HCT116 (cell line): ENCODE data around the gene SMARCE1. TPM values are rescaled to one million over a fixed set of nuclear protein-coding genes. Genes with fewer than 3 reads are reported as not detected.

Source experiments
- ATAC-seq: fragments of 200-7000 bp; cut with Tn5 transposase; 2 replicates; pipeline ENCODE4 v1.9.1; 2020; ENCODE audit warnings: mild to moderate bottlenecking, moderate library complexity
- BruUV-seq: library from RNA; stranded (reverse); fragments of 400-500 nt; replicated peaks from 2 replicates; lab custom pipeline; 2021; lab: Mats Ljungman, UMichigan
- CTCF ChIA-PET: fragments of 300-600 bp; sonication (Branson Sonifier 250); formaldehyde crosslinking; loops from one replicate; lab custom pipeline; 2021; ENCODE audit warnings: antibody characterized with exemption; lab: Charles Lee
- POLR2A ChIA-PET: fragments of 300-600, 350-600 bp; sonication (Branson Sonifier 250); formaldehyde crosslinking; loops from one replicate; lab custom pipeline; 2021; ENCODE audit warnings: antibody characterized with exemption; lab: Charles Lee
- RAD21 ChIA-PET, 2 experiments: fragments of 300-600 bp; sonication (Branson Sonifier 250); formaldehyde crosslinking; loops; one replicate each; lab custom pipeline; 2023; ENCODE audit warnings: low total read pairs in 2 of 2; ENCODE audit not compliant: uncharacterized antibody in 2 of 2, unreplicated experiment in 2 of 2, low non-redundant PET in 1 of 2; lab: Charles Lee
- DNase-seq: peaks from one replicate; pipeline ENCODE4 v3.0.0-alpha.2; 2010; ENCODE audit warnings: low read depth, low spot score
- H2AFZ ChIP-seq: fragments of 200-600 bp; shearing (Covaris generic), sonication (generic); 2 replicates; pipeline ENCODE4 v1.6.1; 2017; ENCODE audit warnings: low read depth, mixed run types, mixed read lengths, antibody characterized with exemption, low read length; ENCODE audit not compliant: poor library complexity, severe bottlenecking
- H3K27ac ChIP-seq: 2 replicates; pipeline ENCODE4 v1.5.1; 2012; ENCODE audit warnings: low read depth, low read length
- H3K27me3 ChIP-seq: fragments of 200-600 bp; sonication (generic); 2 replicates; pipeline ENCODE4 v1.6.1; 2016; ENCODE audit warnings: mixed run types, low read length, mixed read lengths; ENCODE audit not compliant: insufficient read depth
- H3K36me3 ChIP-seq, 2 experiments: fragments of 200-500 bp in 1 of 2; fragments of 200-600 bp in 1 of 2; sonication (Bioruptor generic) in 1 of 2; sonication (generic) in 1 of 2; 2 replicates each; pipeline versions ENCODE4 v1.5.1 to v1.6.1; 2014 to 2016; ENCODE audit warnings: low read length in 2 of 2, inconsistent platforms in 1 of 2, mixed read lengths in 1 of 2, mixed run types in 1 of 2; ENCODE audit not compliant: insufficient read depth in 2 of 2, control insufficient read depth in 1 of 2
- H3K4me1 ChIP-seq, 2 experiments: fragments of 200-600 bp in 1 of 2; sonication (generic) in 1 of 2; 2 replicates each; pipeline versions ENCODE4 v1.5.1 to v1.6.1; 2012 to 2017; ENCODE audit warnings: low read length in 2 of 2, inconsistent platforms in 1 of 2, mild to moderate bottlenecking in 1 of 2, mixed read lengths in 1 of 2, mixed run types in 1 of 2, moderate library complexity in 1 of 2; ENCODE audit not compliant: insufficient read depth in 2 of 2, control insufficient read depth in 1 of 2
- H3K4me2 ChIP-seq: fragments of 200-600 bp; sonication (generic); 2 replicates; pipeline ENCODE4 v1.6.1; 2017; ENCODE audit warnings: mixed run types, low read length, mixed read lengths
- H3K4me3 ChIP-seq, 2 experiments: fragments of 200-600 bp in 1 of 2; sonication (generic) in 1 of 2; replicated peaks in 1 of 2; 2 replicates each; pipeline ENCODE4 v1.5.1; 2011 to 2016; ENCODE audit warnings: low read length in 2 of 2, control low read depth in 1 of 2, low read depth in 1 of 2, mild to moderate bottlenecking in 1 of 2, mixed read lengths in 1 of 2, mixed run types in 1 of 2
- H3K79me2 ChIP-seq: fragments of 200-600 bp; sonication (generic); 2 replicates; pipeline ENCODE4 v1.6.1; 2017; ENCODE audit warnings: mild to moderate bottlenecking, mixed run types, low read length, moderate library complexity, mixed read lengths; ENCODE audit not compliant: insufficient read depth
- H3K9ac ChIP-seq: fragments of 200-600 bp; sonication (generic); 2 replicates; pipeline ENCODE4 v1.6.1; 2016; ENCODE audit warnings: low read length, mixed read lengths
- H3K9me2 ChIP-seq: fragments of 200-600 bp; sonication (generic), shearing (Covaris generic); 2 replicates; pipeline ENCODE4 v1.6.1; 2017; ENCODE audit warnings: mixed run types, mild to moderate bottlenecking, moderate library complexity; ENCODE audit not compliant: insufficient read depth
- H3K9me3 ChIP-seq, 2 experiments: fragments of 200-500 bp in 1 of 2; fragments of 200-600 bp in 1 of 2; sonication (Bioruptor generic) in 1 of 2; sonication (generic) in 1 of 2; 2 replicates each; pipeline ENCODE4 v1.6.1; 2014 to 2017; ENCODE audit warnings: low read length in 2 of 2, mixed read lengths in 2 of 2, inconsistent platforms in 1 of 2, low read depth in 1 of 2, mild to moderate bottlenecking in 1 of 2, mixed run types in 1 of 2, moderate library complexity in 1 of 2; ENCODE audit not compliant: control insufficient read depth in 1 of 2, insufficient read depth in 1 of 2
- H4K20me1 ChIP-seq: fragments of 200-600 bp; sonication (generic), shearing (Covaris generic); 2 replicates; pipeline ENCODE4 v1.6.1; 2017; ENCODE audit warnings: mixed run types, mild to moderate bottlenecking, moderate library complexity; ENCODE audit not compliant: insufficient read depth
- CEBPB ChIP-seq: IDR thresholded peaks from 2 replicates; pipeline ENCODE4 v1.6.1; 2012; ENCODE audit warnings: low read depth
- EGR1 ChIP-seq: IDR thresholded peaks from 2 replicates; pipeline ENCODE4 v1.6.1; 2012; ENCODE audit warnings: low read depth
- SIN3A ChIP-seq: IDR thresholded peaks from 2 replicates; pipeline ENCODE4 v1.6.1; 2012; ENCODE audit warnings: low read depth
- SP1 ChIP-seq: IDR thresholded peaks from 2 replicates; pipeline ENCODE4 v1.6.1; 2012; ENCODE audit warnings: low read depth
- TCF7L2 ChIP-seq: IDR thresholded peaks from 2 replicates; pipeline ENCODE4 v1.7.0; 2011; ENCODE audit warnings: borderline replicate concordance, inconsistent platforms; ENCODE audit not compliant: insufficient read depth, insufficient read length; ENCODE audit errors: extremely low read depth
- intact Hi-C: fragments of 100-400 bp; cut with micrococcal nuclease; formaldehyde crosslinking; loops from 2 replicates; pipeline ENCODE4 v1.10.0; 2022
- total RNA-seq: library from RNA; stranded (reverse); gene quantifications from one replicate; pipeline ENCODE4 v1.2.1, GENCODE V29; 2021; ENCODE audit not compliant: unreplicated experiment

SMARCE1 gene
- total RNA-seq, 1 experiment from 2014 or later: 136 TPM

DNA sequence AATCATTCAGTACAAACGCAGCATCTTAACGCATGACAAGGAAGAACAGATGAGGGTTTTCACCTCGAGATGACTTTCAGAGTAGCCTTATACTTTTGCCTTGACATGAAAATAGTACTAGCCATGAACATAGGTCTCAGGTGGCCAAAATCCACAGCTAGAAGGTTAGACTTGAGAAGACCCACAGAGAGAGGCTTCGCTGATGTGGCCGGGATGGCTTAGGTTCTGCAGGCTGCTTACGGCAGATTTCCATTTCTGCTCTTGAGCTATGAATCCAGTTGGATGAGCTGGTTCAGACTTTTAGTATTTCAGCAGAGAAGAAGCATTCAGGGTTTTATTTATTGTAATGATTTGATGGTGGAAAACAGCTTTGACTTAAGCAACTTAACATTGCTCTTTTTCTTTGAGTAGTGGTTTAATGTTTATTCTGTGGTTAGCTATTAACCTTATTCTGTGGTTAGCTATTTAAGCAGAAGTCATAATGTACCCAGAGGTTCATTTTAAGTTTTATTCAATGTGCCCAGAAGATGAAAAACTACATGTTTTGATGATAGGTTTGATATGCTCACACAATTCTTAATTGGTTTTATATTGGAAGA, 48.4 kb upstream of the SMARCE1 start:
- no TSS peak for BruUV-seq
- intact Hi-C loops: no loop called here
- ChIA-PET RAD21 (no interaction called here), POLR2A (no interaction called here), CTCF (no interaction called here)
- H3K9me2 ChIP-seq: no peaks in the 10 kb centered on the region
- H3K4me3 ChIP-seq: no peak overlapping the region
- H3K4me2 ChIP-seq: no peak overlapping the region
- no peaks in the 10 kb centered on the region for H3K9me3 ChIP-seq
- H4K20me1 ChIP-seq: no peaks in the 10 kb centered on the region
- DNase-seq (no peak), ATAC-seq (no peak)
- H3K27ac ChIP-seq: no peak overlapping the region
- TF ChIP-seq TCF7L2 (no peak), SP1 (no peak)
- H3K4me1 ChIP-seq: no peaks in the 10 kb centered on the region
- no peaks in the 10 kb centered on the region for H3K27me3 ChIP-seq
- H2AFZ ChIP-seq: no peak overlapping the region
- H3K9ac ChIP-seq: no peak overlapping the region
- H3K79me2 ChIP-seq: no peaks in the 10 kb centered on the region
- H3K36me3 ChIP-seq: no peaks in the 10 kb centered on the region

DNA sequence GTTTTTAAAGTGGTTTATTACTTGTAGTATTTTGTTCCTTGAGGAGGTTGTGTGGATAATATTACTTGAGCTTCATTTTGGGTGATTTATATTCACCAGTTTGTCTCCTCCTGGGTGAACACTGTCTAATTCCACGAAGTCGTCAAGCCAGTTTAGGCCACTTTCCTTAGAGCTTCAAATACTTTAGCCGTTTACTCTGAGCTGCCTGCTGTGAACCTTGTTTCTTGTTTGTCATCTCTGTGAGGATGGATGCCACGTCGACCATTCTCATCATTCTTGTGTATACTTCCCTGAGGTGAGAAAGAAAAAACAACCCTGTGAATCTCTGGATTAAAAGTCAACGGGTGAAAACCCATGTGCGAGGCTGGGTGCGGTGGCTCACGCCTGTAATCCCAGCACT, 47.0 kb upstream of the SMARCE1 start:
- no peak for ATAC-seq
- intact Hi-C loops: no loop called here

More for the DNA sequence above, 47.0 kb upstream of the SMARCE1 start:
- Histone ChIP-seq H4K20me1 (no peaks in the 10 kb centered on the region), H3K9me2 (no peaks in the 10 kb centered on the region), H3K27me3 (no peaks in the 10 kb centered on the region), H3K9me3 (no peaks in the 10 kb centered on the region), H3K36me3 (no peaks in the 10 kb centered on the region), H3K27ac (no peak overlapping the region), H3K4me2 (no peak overlapping the region), H3K9ac (no peak overlapping the region), H3K4me1 (no peaks in the 10 kb centered on the region), H3K4me3 (no peak overlapping the region), H2AFZ (no peak overlapping the region), H3K79me2 (no peaks in the 10 kb centered on the region)
- no peak for TF ChIP-seq CEBPB
- no peak for TF ChIP-seq SP1
- no peak for TF ChIP-seq EGR1
- TF ChIP-seq SIN3A: no peak
- DNase-seq: no peak
- no TSS peak for BruUV-seq
- ChIA-PET RAD21 (no interaction called here), CTCF (no interaction called here), POLR2A (interaction anchor here (0.9 kb wide), 1 partner anchor 11 kb away, joined by 3 read pairs; no protein-coding TSS in a partner anchor)
